CD4-positive, alpha-beta T cell treated with Interferon alpha-2 for 1 hour (primary cell): ENCODE results near the gene TCP11.

Source experiments
- DNase-seq, 2 donors: peaks; one replicate each; pipeline ENCODE4 v3.0.0-alpha.2; 2020 to 2022

Gene TCP11

GRCh38 chr6:35170891-35171290 is 29.8 kb upstream of the TCP11 start:
- DNase-seq = no peak

GRCh38 chr6:35170166-35170565 is 29.0 kb upstream of the TCP11 start:
- DNase-seq = no peak

DNA sequence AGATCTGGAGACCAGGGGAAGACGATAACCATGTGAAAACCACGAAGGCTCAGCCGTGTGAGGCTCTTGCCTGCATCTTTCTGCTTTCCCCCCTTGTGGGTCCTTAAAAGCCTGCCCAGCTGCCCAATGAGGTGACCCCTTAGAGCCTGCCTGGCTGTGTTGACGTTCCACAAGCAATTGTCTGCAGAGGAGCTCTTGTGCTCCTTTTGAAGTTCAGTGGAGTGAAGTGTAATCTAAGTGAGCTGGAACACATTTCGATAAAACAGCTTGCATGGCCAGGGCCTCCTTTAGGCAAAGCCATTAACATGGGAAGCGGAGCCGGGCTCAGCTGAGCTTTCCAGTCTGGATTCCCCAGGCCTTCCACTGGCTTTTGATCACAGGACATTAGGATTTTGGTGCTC is 27.3 kb upstream of the TCP11 start:
- DNase-seq = no peak

- DNase-seq = no peak
These were observed 26.4 kb upstream of the TCP11 start for GRCh38 chr6:35167505-35167904.

- no peak for DNase-seq
These were observed 25.4 kb upstream of the TCP11 start for GRCh38 chr6:35166520-35166919.

DNA sequence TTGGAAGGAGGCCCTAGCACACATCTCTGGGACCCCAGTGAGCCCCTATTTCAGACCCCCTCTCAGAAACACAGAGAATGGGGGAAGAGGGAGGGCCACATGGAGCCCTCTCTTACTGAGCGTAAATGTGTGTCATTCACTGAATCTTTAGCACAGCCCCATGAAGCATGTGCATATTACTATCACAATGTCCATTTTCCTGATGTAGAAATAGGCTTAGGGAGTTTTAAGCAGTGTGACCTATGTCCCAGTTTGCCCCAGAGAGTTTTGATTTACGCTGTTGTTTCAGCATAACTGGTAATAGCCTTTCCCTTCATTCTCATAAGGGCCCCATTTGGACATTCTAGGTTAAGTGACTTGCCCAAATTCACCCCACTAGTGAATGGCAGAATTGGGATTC is 25.0 kb upstream of the TCP11 start:
- no peak for DNase-seq

DNA sequence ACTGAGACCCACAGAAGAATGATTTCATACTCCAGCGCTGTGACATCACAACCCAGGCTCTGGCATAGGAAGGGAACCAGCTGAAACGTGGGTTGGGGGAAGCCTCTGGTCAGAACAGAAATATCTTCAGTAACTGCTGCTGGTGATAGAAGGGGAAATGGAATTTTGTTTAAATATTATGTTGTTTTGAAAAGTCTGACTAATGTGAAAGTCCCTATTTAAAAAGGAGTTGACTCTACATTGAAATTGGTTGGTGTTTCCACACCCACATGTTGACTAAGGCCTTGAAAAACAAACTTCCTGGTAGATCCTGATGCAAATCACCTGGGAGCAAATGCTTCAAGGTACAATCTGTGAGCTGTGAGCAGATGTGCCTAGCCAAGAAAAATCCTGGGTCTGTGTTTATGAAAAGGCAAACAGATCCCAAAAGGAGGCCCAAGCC is 24.5 kb upstream of the TCP11 start:
- DNase-seq = no peak

DNA sequence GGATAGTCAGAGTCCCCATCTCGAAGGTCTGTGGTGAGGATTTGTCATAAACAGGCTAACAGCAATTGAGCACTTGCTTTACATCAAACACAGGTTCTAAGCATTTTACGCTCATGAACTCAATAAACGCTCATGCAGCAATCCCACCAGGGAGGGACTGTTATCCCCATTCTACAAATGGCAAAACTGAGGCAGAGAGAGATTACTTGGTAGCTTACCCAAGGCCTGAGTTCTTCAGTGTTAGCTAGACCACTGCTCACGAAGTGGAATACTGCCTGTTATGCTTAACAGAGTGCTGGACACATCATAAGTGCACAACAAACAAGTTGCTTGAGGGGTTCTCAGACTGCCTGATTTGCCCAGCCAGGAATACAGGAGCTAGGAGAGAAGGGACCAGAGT is 23.7 kb upstream of the TCP11 start:
- no peak for DNase-seq

DNA sequence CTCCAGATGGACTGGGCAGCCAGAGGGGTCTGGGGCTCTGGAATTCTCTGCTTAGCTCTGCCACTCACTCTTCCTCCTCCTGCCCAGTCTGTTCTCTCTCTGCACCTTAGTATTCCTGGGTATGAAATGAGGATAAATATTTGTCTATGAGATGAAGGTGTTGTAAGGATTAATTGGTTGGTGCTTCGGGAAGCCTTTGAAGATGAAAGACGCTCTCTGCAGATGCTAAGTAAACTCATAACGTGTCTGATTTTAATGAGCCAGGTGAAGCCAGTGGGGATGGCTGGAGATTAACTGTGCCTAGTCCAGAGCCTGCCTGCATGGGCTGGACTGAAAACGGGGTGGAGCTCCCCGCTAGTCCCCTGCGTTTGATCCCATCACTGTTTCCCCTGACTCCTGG is 23.1 kb upstream of the TCP11 start:
- no peak for DNase-seq

GRCh38 chr6:35163836-35164235 is 22.7 kb upstream of the TCP11 start:
- no peak for DNase-seq

GRCh38 chr6:35161776-35162607 is 20.9 kb upstream of the TCP11 start:
- DNase-seq = no peak

GRCh38 chr6:35161266-35161665 is 20.1 kb upstream of the TCP11 start:
- DNase-seq = no peak

DNA sequence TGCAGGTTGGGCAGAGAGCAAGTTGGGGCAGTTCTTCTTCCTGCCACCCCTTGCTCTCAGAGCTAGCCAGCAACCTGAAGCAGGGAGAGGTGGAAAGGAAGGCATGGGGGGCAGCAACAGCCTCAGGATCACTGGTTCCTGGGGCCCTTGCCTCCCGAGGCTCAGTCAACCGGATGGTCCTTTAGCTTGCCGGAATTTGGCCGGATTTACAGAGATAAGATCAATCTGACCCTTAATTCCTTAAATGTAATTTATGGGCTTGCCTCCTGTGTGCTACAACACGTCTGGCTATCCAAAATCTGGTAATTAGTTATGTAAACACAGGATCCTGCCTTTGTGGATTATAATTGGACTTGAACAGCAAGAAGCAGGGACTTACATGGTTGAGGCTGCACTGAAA is 19.5 kb upstream of the TCP11 start:
- DNase-seq = no peak

DNA sequence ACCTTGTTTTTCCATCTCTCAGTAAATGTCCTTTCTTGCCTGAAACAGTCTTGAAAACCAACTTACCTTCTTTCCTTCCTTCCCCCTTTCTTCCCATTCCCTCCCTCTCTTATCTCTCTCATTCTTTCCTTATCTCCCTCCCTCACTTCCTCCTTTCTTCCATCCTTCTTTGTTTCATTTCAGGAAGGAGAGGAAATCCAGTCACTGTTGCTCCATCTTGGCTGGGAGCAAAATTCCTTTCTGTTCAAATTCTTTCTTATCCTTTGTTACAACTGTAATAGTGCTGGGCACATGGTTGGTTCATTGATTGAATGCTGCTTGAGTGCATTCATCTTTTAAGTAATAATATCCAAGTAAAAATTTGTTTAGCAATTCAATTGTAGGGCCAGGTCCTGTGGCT is 17.4 kb upstream of the TCP11 start:
- no peak for DNase-seq

- no peak for DNase-seq
These were observed 13.8 kb upstream of the TCP11 start for GRCh38 chr6:35154947-35155346.

GRCh38 chr6:35154262-35154661 is 13.1 kb upstream of the TCP11 start:
- DNase-seq = no peak

DNA sequence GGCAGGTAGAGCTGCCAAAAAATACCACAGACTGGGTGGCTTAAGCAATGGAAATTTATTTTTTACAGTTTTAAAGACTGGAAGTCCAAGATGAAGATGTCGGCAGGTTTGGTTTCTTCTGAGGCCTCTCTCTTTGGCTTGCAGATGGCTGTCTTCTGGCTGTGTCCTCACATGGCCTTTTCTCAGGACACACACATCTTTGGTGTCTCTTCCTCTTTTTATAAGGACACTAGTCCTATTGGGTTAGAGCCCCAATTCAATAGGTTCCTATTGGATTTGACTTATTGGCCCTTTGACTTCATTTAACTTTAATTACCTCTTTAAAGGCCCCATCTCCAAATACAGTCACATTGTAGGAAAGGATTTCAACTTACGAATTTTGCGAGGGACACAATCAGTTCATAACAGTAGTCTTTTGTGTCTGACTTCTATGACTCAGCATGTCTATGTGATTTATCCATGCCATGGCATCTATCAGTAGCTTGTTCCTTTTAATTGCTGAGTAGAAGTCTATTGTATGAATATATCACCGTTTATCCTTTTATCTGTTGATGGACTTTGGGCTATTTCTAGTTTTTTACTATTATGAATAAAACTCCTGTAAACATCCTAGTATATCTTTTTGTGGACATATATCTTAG is 11.0 kb upstream of the TCP11 start:
- DNase-seq = no peak

GRCh38 chr6:35151466-35151865 is 10.3 kb upstream of the TCP11 start:
- no peak for DNase-seq

DNA sequence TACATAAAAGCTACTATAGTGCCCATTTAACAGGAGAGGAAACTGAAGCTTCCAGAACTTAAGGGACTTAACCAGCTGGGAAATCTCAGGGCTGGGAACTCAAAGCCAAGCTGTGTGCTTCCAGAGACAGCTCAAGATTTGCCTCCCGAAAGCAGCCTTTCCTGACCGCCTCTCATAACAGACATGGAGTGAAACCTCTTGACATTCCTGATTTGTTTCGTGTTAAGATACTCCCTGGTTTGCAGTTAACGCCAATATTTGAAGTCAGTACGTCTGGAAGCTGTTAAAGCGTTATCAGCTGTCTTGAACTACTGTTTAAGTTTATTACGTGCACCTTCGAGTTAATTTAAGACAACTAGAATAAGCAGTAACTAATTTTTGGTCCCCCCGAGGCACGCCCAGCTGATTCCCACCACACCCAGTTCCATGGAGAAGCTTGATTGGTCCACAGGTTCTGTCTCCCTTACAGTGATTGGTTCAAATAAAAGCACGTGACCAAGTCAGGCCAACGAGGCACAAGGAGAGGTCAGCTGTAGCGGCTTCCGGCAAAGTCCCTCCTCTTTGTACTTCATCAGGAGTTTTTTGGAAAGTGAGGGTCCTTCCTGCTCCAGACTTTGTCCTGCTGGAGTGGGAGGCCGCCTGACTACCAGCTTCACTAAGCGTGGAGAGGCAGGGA is 8.9 kb upstream of the TCP11 start:
- no peak for DNase-seq

- no peak for DNase-seq
These were observed 7.1 kb upstream of the TCP11 start for GRCh38 chr6:35148167-35148741.

GRCh38 chr6:35147486-35147885 is 6.3 kb upstream of the TCP11 start:
- no peak for DNase-seq

DNA sequence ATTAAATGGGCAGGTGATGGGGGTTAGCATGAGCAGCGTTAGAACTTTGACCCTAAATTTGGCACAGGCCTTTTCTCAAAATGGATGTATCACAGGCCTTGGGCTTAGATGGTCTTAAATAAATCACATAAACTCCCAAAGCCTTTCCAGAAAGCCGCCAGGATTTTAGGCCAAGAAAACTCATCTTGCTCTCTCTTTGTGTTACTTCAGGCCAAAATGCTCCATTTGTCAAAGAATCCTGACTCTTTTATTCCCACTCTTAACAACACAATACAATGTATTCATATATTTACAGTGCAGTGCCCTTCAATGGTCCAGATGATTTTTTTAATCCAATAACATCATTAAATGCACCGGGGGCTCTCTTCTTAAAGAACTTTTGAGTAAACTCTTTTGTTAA is 5.9 kb upstream of the TCP11 start:
- no peak for DNase-seq

DNA sequence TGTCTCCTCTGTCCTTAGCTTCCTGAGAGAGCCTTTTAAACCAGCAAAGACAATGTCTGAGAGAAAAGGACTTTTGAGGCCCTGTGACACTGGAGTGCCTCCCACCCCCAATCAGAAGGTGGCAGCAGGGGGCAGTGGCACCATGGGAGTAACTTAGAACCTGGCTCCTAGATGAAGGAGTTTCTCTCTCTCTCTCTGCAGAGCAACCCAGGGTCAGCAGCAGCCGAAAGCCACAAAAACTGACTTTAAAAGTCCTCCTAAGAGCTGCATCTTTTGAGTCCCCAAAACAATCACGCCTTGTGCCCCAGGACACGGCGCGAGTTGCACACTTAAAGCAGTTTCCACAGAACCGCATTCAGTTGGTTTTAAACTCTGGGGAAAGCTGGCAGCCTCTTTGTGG is 5.3 kb upstream of the TCP11 start:
- DNase-seq = peak in 1 of 2 donors; percentile 11

DNA sequence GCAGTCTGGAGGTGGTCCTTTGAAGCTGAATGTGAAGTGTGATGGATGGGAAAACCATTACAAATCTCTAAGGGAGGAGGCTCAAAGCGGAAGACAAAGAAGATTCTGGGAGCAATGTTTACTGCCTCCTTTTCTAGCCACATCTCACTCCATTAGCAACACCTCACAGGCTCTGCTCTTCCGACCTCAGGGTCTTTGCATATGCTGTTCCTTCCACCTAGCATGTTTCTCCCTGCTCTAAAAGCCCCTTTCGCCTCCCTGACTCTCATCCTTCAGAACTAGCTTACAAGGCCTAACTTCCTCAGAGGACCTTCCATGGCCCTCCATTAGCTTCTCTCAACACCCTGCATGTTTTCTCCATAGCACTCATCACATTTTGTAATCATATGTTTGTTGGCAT is 4.6 kb upstream of the TCP11 start:
- DNase-seq = no peak
